GM19395 (cell line): ENCODE data around the gene ANKRD1.

Experiments used
- ATAC-seq: cut with Tn5 transposase; IDR thresholded peaks from one replicate; pipeline ENCODE4 v1.9.1; 2021; ENCODE audit warnings: mild to moderate bottlenecking, moderate library complexity; ENCODE audit not compliant: unreplicated experiment

The ANKRD1 gene

GRCh38 chr10:90936276-90936659 lies 15.4 kb upstream of the ANKRD1 start:
- no peak for ATAC-seq

GRCh38 chr10:90935581-90936275 lies 14.8 kb upstream of the ANKRD1 start:
- ATAC-seq: no peak

- ATAC-seq: no peak
These were observed 10.3 kb upstream of the ANKRD1 start for GRCh38 chr10:90930971-90931871.

- ATAC-seq: no peak
These were observed 9.4 kb upstream of the ANKRD1 start for GRCh38 chr10:90930070-90930837.

- ATAC-seq: no peak
These were observed 8.3 kb upstream of the ANKRD1 start for GRCh38 chr10:90929179-90929578.

GRCh38 chr10:90927293-90927692 lies 6.4 kb upstream of the ANKRD1 start:
- no peak for ATAC-seq

- ATAC-seq: no peak
These were observed 4.5 kb upstream of the ANKRD1 start for GRCh38 chr10:90925079-90926029.

- ATAC-seq: no peak
These were observed 3.7 kb upstream of the ANKRD1 start for GRCh38 chr10:90924552-90924951.

- no peak for ATAC-seq
These were observed 2.3 kb upstream of the ANKRD1 start for GRCh38 chr10:90923111-90923731.

GRCh38 chr10:90921906-90922305 lies 1.0 kb upstream of the ANKRD1 start:
- no peak for ATAC-seq

GRCh38 chr10:90919683-90920574 lies 958 bp downstream of the ANKRD1 start:
- ATAC-seq: no peak

- no peak for ATAC-seq
These were observed 2.9 kb downstream of the ANKRD1 start for GRCh38 chr10:90917968-90918318.

GRCh38 chr10:90917238-90917967 lies 3.5 kb downstream of the ANKRD1 start:
- no peak for ATAC-seq

- no peak for ATAC-seq
These were observed 4.3 kb downstream of the ANKRD1 start for GRCh38 chr10:90916392-90917237.

- ATAC-seq: no peak
These were observed 5.2 kb downstream of the ANKRD1 start for GRCh38 chr10:90915766-90916075.

- no peak for ATAC-seq
These were observed 5.7 kb downstream of the ANKRD1 start for GRCh38 chr10:90914992-90915765.
